Ovary (tissue), 3 donors: Measurements from ENCODE around the gene SCG5.
"Not testable (repeated sequence)": the region's sequence is repeated elsewhere in the genome, so short reads cannot be mapped to it uniquely, and the experiment has no call there.

Source experiments
- CTCF ChIP-seq, 3 donors: fragments of 450-650 bp in 2 of 3; fragments of 200-600 bp in 1 of 3; IDR thresholded peaks; one replicate each; pipeline versions ENCODE4 v1.5.1 to v1.8.0; 2016 to 2022; ENCODE audit warnings: antibody characterized with exemption in 3 of 3, mild to moderate bottlenecking in 1 of 3
- EP300 ChIP-seq: sonication (generic); formaldehyde crosslinking; IDR thresholded peaks from one replicate; pipeline ENCODE4 v1.6.1; 2017; ENCODE audit warnings: antibody characterized with exemption
- POLR2A ChIP-seq: fragments of 450-650 bp; IDR thresholded peaks from one replicate; pipeline ENCODE4 v1.6.1; 2017; ENCODE audit warnings: antibody characterized with exemption, mild to moderate bottlenecking, moderate library complexity
- donor health status: DM: no; HTN: no; CAD: no.

GRCh38 chr15:32614712-32615050, 26.8 kb upstream of the SCG5 start:
- not testable (repeated sequence) for TF ChIP-seq CTCF (IDR thresholded peaks at IDR 0.05); EP300; POLR2A
